GM18909 (cell line): ENCODE results near the gene KDM5A.

Experiments
- ATAC-seq: cut with Tn5 transposase; IDR thresholded peaks from one replicate; pipeline ENCODE4 v1.9.1; 2021; ENCODE audit warnings: mild to moderate bottlenecking; ENCODE audit not compliant: unreplicated experiment, poor library complexity

The KDM5A gene

DNA sequence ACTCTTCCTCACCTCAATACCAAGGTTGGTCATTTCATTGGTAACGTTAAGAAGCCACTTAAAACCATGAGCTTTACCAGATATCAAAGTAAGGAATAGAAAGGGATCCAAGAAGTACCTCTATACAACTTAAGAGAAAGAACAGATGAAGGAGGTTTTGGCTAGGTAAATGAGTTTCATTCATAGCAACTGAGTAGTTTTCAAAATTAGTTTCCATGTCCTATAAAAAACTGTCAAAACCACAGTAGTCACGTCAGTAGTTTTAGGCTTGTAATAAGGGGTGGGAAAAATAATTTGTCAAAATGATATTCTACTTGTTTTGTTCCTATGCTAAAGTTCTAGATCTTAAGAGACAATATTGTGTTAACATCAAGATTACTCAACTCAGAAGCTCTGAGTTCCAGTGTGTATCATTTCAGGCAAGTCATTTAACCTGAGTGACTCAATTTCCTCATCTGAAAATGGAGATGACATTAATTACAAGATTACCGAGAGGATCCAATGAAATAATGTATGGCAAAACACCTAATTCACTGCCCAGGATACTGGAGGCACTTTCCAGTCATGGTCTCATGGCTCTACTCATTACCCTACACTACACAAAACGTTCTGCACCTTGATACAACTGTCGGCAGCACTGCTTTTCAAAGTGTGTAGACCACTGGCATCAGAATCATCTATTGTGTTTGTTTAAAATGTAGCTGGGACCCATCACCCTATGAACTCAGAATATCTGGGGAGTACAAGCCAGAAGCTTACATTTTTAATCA, 102.4 kb downstream of the KDM5A start:
- no peak for ATAC-seq

DNA sequence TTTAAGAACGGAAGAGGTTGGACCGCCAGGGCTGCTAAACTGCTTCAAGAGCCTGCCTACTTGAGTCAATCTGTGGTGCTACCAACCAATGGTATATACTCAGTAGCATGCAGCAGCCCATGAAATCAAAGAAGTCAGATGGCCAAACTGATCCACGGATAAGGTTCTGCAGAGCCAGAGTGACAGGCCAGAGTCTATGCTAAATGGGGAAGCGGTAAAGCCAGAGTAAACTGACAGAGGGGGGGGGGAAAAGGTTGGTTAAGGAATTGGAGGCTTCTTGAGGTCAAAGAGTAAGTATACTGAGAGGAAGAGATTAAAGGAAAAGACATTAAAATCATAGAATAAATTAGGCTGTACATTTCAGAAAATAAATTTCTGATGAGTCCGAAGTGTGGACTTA, 111.1 kb downstream of the KDM5A start:
- ATAC-seq = no peak

DNA sequence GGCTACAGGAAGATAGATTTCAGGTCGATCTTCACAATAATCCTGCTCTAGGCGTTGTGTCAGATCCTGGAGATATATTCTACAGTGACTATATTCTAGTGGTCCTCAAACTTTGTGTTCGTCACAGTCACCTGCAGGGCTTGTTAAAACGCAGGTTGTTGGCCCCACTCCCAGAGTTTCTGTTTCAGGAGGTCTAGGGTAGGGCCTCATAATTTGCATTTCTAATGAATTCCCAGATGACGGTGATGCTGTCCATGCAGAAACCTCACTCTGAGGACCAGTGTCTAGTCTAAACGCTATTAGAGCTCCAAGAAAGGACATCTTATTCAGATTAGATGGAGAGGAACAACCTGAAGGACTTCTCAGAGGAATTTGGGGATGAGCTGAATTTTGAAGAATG, 113.3 kb downstream of the KDM5A start:
- ATAC-seq = no peak

GRCh38 chr12:273382-273781, 115.7 kb downstream of the KDM5A start:
- ATAC-seq = no peak

DNA sequence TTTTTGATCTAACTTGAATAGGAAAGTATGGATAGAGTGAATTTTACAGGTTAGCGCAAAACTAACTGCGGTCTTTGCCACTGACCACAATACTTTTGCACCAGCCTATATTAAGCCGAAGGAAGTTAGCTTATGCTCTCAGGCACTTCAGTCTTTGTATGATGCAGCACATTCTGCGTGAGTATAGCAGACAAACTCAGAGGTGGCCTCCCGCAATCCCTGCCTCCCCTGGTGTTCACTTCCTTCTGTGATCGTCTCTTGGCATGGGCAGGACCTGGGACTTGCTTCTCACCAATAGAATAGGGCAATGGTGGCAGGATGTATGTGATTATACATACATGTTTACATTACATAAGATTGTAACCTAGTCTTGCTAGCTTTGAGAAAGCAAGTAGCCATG, 116.2 kb downstream of the KDM5A start:
- no peak for ATAC-seq

DNA sequence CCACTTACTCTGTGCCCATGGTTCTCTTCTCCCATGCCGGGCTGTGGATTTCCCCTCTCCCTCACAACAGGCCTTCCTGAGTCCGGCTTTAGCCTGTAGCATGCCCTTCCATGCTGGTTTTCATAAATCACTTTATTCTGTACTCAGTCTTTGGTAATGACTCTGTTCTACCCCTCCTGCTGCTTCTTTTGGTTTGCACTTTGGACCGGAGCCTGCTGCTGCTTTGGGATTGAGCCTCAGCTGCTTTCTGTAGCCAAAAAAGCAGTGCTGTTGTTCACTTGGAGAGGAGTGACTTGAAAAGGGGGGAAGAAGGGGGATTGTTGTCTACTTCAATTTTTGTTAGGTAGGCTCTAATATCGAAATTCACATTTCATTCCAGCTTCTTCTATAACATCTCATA, 118.0 kb downstream of the KDM5A start:
- no peak for ATAC-seq

DNA sequence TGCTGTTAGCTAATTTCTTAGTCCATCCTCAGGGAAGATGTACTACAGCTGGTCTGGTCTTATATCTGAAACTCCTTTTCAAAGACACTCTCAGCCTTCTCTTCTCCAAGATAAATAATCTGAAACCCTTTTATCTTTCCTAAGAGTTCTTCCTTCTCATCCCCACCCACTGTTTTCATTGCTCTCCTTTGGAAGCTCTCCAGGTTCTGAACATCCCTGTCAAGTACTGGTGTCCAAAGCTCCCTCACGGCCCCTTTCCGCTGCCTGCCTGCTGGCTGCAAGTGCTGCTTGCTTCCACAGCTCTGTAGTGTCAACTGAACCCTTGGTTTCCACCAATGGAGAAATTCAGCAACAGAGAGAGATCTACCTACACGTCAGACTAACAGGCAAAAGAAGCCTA, 119.9 kb downstream of the KDM5A start:
- no peak for ATAC-seq

DNA sequence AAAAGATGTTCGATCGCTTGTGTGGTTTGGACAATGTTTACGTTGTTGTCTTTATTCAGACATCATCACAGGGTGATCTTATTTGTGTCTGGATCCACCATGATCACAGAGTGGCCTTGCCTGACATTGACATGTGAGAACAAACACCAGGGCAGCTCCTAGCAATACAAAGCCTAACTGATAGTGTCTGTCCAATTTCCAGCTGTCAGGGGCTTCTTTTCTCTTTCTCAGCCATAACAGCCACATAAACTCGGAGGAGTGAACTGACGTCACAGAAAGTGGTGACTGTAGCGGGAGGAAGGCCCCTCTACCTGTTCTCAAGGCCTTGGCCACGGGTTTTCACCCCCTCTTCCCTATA, 120.7 kb downstream of the KDM5A start:
- no peak for ATAC-seq

GRCh38 chr12:267581-268482, 121.3 kb downstream of the KDM5A start:
- no peak for ATAC-seq

DNA sequence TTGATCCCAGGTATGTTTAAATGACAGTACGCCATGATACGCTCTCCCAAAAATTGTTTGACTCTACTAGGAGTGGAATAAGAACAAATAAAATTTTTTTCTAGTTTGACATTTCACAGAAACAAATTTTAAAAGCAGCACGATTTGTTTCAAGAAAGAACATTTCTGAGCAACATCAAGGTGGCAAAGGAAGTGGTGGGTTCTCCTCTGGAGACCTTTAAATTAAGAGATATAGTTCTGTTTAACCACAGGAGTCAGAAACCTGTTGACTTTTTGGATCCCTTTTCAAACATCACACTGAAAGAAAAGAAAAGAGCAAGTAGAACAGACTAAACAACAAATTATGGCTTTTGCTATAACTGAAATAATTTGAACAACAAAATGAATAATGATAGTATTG, 124.0 kb downstream of the KDM5A start:
- ATAC-seq = no peak

DNA sequence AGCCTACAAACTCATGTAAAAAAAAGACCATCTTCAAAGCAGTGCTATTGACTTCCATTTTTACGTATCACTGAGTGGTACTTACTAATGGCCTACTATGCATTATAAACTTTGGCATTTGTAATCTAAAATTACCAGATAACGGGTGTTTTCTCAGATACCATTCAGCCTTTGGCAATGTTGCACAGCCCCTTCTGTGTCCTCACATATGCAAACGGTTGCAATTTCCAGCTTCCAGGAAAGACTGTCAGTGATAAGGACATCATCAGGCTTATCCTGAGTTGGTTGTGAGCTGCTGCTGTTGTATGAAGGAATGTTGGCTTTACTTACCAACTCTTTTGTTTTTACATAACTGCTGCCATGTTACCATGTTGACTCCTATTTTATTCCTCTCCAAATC, 124.9 kb downstream of the KDM5A start:
- no peak for ATAC-seq

DNA sequence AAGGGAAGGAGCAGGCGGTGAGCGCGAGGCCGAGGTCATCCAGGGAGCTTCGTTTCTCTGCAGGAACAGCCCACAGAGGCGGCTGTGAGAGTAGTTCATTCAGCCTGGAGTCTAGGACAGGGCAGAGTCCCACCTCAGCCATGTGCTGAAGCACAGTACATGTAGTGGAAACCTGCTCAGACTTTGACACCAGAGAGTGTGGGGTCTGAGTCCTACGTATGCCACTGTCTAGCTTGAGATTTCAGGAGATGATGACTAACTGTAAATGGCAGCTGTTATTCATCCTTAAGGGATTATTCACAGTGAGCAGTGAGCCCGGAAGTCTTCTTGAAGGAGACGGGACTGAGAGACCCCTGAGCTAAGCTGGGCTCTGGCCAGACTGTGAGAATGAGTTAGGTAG, 125.5 kb downstream of the KDM5A start:
- ATAC-seq = no peak

- no peak for ATAC-seq
Observed at GRCh38 chr12:262817-263216, 126.3 kb downstream of the KDM5A start, which contains the start of gene SLC6A13. SLC6A13 (minus strand) TSS chr12:262836; CDS start chr12:260052, 2,784 bp downstream.

- ATAC-seq = no peak
Observed at GRCh38 chr12:262113-262512, 127.0 kb downstream of the KDM5A start.

DNA sequence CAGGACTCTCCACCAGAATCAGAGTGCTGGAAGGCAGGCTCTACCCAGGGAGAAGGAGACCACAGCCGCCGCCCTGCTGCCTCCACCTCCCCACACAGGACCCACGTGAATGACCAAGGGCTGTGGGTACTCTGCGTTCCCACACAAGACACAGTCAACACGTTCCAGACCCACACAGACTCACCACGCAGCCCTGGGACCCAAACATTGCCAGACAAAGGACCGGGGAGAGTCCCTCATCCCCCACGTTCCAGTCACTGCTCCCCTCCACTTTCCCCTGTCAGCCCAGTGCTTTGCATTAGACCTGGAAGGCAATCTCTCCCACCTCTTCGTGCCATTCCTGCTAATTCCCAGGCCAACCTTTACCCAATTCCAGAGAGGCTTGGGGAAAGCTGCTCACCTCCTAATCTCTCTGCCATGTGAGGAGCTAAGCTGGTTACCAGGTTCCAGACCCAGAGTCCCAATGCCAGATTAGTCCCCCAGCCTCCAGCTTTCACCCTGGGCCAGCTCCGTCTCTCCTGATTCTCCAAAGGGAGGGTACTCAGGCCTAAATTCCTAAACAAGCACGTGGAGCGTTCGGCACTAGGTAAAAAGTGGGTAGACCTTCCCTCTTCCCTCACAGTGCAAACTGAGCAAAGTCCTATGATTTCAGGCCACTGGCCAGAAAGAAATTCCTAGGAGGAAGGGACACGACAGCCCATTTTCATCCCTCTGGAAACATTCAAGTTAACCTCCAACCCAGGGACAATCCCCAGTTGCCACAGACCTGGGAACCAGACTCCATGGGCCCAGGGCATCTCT, 131.4 kb downstream of the KDM5A start:
- ATAC-seq = no peak

- ATAC-seq = no peak
Observed at GRCh38 chr12:256958-257357, 132.2 kb downstream of the KDM5A start.

DNA sequence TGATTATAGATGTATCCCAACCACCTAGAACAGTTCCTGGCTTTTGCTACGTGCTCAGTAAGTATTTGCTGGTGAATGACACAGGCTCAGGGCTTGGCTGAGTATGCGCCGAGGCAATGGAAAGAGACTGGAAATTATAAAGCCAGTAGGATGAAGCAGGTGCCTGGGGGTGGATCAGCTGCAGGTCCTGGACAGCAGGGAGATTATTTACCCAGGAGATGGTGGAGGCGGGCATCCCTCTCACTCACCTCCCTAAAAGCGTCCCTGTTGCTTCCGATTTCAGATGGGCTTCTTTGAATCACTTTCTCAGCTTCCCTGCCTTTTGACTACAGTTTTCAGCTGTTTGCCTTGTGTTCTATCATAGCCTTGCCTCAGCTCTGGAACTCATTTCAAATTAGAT, 132.9 kb downstream of the KDM5A start:
- no peak for ATAC-seq

DNA sequence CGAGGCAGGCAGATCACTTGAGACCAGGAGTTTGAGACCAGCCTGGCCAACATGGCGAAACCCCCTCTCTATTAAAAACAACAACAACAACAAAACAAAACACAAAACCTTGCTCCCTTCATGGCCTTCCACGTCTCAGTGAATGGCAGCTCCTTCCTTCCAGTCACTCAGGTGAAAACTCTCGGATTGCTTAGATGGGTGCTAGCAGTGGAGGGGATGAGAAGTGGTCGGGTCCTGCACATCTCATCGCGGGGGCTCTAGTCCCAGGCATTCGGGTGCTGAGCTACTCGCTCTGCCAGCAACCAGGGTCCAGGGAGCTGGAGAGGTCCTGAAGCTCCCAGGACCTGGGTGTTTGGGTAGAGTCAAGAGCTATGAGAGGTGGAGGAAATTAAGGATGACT, 134.2 kb downstream of the KDM5A start:
- ATAC-seq = no peak

DNA sequence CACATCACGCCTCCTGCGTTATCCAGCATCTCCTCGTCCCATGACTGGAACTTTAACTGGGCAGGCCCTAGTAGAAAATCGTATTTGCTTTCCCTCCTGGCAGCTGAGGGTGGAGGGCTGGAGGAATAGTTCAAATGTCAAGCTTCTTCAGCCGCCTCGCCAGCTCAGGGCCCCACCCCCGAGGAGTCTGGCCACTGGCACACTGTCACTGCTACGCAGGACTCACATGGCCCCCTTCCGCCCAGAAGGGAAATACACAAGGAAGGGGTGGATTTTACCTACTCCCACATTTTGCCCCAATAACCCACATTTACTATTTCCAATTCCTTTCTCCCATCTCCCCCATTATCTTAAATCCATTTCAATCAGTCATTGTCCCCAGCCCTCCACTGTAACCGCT, 135.1 kb downstream of the KDM5A start:
- no peak for ATAC-seq

- ATAC-seq = no peak
Observed at GRCh38 chr12:253116-253831, 135.8 kb downstream of the KDM5A start.
